ENCODE measurements around the gene ATG16L2.
"Not testable (repeated sequence)": the region's sequence is repeated elsewhere in the genome, so short reads cannot be mapped to it uniquely, and the experiment has no call there.

ATG16L2 gene

DNA sequence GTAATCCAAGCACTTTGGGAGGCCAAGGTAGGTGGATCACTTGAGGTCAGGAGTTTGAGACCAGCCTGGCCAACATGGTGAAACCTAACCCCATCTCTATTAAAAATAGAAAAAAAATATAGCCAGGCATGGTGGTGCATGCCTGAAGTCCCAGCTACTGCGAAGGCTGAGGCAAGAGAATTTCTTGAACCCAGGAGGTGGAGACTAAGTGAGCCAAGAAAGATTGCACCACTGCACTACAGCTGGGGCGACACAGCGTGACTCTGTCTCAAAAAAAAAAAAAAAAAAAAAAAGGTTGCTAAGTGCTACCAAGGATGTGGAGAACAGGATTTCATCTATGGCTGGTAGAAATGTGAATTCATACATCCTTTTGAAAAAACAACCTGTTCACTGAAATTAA is 36.6 kb downstream of the ATG16L2 start:
- no peak for DNase-seq

DNA sequence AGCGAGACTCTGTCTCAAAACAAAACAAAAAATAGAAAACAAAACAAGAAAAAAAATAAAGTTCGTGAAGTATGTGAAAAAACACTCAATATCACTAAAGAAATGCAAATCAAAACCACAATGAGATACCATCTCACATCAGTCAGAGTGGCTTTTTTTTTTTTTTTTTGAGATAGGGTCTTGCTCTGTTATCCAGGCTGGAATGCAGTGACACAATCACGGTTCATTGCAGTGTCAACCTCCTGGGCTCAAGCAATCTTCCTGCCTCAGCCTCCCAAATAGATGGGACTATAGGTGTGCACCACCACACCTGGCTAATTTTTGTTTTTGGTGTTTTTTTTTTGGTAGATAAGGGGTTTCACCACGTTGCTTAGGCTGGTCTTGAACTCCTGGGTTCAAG is 37.5 kb downstream of the ATG16L2 start:
- DNase-seq: no peak

DNA sequence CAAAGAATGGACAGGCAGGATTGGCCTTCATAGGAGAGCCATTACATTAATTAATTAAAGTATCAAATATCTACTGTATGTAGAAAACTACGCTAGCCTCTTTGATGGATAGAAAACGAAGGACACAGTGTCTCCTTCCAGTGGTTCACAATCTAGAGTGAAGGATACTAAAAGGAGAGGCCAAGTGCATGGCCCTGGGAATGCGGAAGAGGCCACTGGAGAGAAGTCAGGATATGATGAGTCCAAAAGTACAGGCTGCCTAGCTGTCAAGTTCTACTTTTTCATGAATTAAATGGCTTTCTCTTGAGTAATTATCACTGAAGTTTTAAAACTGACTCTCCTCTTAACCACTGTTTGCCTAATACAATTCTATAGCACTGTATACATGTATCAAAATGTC is 41.9 kb downstream of the ATG16L2 start:
- no peak for DNase-seq

DNA sequence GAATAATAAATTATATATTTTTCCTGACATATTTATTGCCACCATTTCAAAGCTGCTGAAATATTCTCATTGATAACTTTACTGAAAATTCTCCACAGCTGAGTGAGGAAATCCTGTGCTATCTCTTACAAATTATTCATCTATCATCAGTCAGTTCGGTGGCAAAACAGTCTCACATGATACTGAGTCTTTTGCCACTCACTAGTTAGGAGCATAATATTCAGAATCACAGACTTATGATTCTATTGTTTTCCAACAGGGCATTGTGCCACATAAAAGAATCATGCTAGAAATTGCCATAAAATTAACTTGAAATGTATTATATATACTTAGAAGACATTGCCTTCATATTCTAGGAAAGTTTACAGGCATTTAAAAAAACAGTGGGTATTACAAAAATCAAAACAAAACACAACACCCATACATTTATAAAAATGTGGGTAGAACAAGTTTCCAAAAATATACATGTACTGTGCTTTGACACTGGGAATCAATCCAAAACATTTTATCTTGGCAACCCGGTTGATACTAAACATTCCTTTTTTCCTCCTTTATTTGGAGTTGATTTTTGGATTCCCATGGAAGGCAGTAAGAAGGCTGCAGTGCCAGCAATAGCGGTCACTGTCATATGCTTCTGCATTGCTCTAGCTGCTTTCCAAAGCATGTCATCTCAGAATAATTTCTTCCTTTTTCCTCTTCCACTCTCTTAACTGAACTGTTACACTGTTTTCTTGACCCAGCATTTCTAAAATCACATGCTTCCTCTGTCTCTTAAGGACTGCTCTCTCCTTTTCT is 42.5 kb downstream of the ATG16L2 start:
- no peak for DNase-seq

DNA sequence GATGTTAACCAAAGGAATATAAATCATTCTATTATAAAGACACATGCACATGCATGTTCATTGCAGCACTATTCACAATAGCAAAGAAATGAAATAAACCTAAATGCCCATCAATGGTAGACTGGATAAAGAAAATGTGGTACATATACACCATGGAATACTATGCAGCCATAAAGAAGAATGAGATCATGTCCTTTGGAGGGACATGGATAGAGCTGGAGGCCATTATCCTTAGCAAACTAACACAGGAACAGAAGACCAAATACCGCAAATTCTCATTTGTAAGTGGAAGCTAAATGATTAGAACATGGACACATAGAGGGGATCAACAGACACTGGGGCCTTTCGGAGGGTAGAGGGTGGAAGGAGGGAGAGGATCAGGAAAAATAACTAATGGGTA is 44.1 kb downstream of the ATG16L2 start:
- DNase-seq: not testable (repeated sequence)

DNA sequence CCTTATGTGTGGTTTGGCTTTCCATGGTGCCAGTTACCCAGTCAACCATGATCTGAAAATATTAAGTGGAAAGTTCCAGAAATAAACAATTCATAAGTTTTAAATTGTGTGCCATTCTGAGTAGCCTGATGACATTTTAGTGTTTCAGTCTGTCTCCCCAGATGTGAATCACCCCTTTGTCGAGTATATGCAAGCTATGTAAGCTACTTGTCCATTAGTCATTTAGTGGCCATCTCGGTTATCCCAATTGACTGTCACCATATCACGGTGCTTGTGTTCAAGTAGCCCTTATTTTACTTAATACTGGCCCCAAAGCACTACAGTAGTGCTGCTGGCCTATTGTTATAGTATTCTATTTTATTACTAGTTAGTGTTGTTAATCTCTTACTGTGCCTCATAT is 44.9 kb downstream of the ATG16L2 start:
- no peak for DNase-seq

DNA sequence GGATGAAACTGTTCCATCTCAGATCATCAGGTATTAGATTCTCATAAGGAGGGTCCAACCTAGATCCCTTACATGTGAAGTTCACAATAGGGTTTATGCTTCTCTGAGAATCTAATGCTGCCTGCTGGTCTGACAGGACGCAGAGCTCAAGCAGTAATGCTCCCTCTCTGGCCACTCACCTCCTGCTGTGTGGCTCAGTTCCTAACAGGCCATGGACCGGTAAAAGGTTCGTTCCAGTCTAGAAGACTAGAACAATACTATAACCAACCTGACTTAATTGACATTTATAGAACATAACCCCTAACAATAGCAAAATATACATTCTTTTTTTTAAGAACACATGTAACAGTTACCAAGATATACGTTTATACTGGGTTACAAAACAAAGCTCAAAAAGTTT is 45.8 kb downstream of the ATG16L2 start:
- no peak for DNase-seq

DNA sequence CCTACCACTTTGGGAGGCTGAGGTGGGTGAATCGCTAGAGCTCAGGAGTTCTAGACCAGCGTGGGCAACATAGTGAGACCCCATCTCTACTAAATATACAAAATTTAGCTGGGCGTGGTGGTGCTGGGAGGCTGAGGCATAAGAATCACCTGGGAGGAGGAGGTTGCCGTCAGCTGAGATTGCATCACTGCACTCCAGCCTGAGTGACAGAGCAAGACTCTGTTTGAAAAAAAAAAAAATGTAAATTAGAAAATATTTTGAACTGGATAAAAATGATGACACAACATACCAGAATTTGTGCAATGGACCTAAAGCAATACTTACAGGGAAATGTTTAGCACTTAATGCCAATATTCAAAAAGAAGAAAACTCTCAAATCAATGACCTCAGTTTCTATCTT is 46.4 kb downstream of the ATG16L2 start:
- no peak for DNase-seq

DNA sequence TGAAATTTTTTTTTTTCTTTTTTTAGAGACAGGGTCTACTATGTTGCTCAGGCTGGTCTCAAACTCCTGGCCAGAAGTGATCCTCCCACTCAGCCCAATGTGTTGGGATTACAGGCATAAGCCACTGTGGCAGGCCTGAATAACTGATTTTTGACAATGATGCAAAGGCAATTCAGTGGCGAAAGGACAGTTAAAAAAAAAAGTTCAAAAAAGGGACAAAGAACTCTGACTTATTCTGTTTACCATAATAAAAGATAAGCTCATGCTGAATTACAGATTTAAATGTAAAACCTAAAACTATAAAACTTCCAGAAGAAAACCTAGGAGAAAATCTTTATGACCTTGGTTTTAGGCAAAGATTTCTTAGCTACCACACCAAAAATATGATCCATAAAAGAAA is 48.9 kb downstream of the ATG16L2 start:
- no peak for DNase-seq

DNA sequence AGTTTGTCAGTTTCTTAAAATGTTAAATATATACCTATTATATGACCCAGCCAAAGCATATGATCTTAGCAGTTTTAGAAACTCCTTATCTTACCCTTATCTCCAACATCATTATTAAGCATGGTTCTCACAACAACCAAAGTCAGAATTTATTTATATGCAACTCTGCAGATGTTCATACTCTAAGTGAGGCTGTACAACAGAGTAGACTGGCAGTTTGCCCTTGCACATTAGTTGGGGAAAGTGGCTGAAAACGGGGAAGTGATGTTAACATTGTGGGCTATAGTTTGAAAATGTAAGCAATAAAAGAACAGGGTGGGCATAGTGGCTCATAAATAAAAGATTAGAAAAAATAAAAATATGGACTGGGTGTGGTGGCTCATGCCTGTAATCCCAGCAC is 49.7 kb downstream of the ATG16L2 start:
- DNase-seq: no peak

DNA sequence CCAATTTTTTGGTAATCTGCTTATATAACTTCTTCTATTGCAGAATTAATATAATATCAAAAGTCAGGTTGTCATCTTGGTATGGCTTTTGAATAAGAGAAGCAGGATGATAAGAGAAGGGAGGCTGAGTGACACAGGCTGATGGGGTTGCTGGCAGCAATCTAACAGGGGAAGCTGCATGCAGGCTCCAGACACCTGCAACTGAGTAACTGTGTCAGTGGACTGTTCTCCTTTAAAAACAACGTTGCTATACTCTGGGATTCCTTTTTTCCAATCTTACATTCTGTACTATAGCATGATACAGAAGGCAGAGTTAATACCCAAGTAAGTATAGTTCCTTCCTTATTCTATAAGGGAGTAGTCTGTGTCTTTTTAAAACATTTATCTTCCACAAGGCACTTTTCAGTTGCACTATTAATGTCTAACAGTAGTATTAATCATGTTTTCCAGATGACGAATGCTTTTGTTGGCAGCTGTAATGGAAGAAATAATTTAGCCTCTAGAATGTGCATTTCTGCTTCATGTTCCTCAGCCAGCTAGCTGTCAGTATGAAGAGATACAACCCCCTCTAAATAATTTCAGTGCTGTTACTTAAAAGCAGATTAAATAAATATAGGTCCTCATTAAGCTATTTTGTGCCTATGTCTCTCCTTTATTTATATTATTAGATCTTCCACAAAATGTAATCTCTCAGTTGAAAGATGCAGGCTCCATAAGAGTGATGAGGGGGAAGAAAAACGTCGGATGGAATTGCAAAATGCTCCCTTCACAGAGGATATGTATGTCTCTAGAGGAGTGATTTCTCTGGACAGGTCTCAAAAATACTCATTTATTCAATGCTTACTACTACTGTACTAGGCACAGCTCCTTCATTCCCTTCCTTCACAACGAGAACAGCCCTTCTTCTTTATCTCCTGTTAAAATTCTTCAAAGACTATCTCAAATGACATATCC is 50.8 kb downstream of the ATG16L2 start:
- DNase-seq: no peak

DNA sequence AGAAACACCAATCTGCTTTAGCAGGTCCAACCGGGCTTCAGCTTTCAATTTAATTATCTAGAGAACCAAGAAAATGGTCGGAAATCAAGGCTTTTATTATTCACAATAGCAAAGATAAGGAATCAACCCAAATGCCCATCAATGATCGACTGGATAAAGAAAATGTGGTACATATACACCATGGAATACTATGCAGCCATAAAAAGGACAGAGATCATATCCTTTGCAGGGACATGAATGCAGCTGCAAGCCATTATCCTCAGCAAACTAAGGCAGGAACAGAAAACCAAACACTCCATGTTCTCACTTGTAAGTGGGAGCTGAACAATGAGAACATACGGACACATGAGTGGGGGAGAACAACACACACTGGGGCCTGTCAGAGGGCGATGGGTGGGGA is 53.8 kb downstream of the ATG16L2 start:
- no peak for DNase-seq

DNA sequence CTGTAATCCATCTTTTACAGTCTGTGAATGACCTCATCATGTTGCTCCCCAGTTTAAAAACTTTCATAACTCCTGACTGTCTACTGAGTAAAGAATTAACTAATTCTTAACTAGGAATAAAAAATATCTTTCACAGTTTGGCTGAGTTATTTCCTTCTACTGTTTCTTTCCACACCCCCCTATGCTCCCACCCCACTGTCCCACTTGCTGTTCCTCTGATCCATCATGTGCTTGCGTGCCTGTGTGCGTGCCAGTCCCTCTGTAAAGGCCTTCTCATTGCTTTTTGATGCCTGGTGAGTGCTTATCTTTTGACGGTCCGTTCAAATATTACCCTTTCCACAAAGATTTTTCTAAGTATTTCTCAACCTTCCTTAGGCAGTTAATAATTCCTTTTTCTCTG is 55.6 kb downstream of the ATG16L2 start:
- DNase-seq: no peak

DNA sequence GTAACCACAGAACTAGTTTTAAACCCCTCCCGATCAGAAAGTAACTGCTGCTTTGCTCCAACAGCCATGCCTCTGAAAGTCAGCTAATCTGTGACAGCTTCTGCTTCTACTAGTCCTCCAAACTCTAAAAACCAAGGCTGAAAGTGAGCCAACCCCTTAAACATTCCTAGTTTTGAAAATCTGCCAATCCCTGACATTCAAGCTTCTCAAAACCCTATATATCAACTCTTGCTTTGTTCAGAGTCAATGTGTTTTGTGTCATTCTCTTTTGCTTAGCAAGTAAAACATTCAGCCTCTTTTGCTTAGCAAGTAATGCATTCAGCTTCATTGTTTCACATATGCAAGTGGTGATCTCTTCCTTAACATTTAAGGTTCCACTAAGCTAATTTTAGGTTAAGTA is 56.9 kb downstream of the ATG16L2 start:
- no peak for DNase-seq

DNA sequence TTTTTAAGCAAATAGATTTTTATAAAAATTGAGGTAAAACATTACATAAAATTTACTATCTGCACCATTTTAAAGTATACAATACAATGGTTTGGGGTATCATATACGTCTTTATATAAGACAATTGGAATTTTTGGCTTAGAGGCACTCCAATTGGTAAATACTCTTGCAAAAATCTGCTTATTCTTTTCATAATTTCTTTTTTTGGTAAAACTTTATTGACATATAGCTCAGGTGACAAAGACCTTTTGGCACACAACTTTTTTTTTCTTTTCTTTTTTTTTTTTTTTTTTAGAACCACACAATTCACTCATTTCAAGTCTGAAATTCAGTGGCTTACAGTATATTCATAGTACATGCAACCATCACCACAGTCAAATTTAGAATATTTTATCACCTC is 57.8 kb downstream of the ATG16L2 start:
- DNase-seq: no peak

DNA sequence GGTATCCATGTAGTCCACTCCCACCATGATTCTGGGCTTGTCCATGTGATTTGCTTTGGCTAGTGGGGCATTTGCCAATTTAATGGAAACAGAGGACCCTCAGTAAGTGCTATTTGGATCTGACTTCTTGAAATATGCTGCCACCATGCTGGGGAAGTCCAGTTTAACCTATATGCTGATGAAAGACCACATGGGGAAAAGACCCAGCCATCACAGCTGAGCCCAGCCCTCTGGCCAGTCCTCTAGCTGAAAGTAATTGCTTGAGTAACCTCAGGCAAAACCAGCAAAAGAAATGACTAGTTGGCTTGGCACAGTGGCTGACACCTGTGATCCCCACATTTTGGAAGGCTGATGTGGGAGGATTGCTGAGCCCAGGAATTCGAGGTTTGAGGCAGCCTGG is 61.5 kb downstream of the ATG16L2 start:
- no peak for DNase-seq

DNA sequence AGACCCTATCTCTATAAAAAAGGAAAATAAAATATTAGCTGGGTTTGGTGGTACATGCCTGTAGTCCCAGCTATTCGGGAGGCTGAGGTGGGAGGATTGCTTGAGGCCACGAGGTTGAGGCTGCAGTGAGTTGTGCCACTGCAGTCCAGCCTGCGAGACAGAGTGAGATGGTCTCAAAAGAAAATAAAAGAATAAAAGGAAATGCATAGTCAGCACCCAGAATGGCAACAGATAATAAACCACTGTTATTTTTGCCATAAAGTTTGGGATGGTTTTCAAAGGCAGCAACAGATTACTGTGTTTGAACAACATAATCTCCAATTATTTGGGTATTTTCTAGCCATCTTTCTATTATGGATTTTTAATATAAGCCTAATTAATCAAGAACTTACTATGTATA is 61.9 kb downstream of the ATG16L2 start:
- no peak for DNase-seq
